ENCODE results near the gene RETREG1.
A peak's percentile ranks its signal among the peaks of the same experiment; 100 is the strongest.

RETREG1 gene

GRCh38 chr5:16489322-16489791 lies 127.4 kb downstream of the RETREG1 start:
- Histone ChIP-seq H4K20me1 (ENCODE audit: insufficient read depth, low read length) (no peaks in the 10 kb centered on the region), H3K9ac (ENCODE audit: low read length) (no peak overlapping the region), H3K27ac (ENCODE audit: low read depth, low read length, poor library complexity, severe bottlenecking) (no peak overlapping the region)

GRCh38 chr5:16487456-16487855 lies 129.3 kb downstream of the RETREG1 start:
- no peaks in the 10 kb centered on the region for H3K79me2 ChIP-seq (ENCODE audit: insufficient read depth, low read length)
- H4K20me1 ChIP-seq (ENCODE audit: insufficient read depth, low read length), result no peaks in the 10 kb centered on the region
- no peak overlapping the region for H3K4me3 ChIP-seq (ENCODE audit: low read depth, low read length, poor library complexity, severe bottlenecking)
- no peaks in the 10 kb centered on the region for H3K36me3 ChIP-seq (ENCODE audit: insufficient read depth, low read length)
- H3K9me3 ChIP-seq (ENCODE audit: low read length), result no peaks in the 10 kb centered on the region
- H3K27me3 ChIP-seq (ENCODE audit: insufficient read depth, low read length), result no peaks in the 10 kb centered on the region
- no peak for TF ChIP-seq CTCF (IDR thresholded peaks at IDR 0.05; ENCODE audit: low read length)
- TF ChIP-seq EZH2 (IDR thresholded peaks at IDR 0.05; ENCODE audit: borderline replicate concordance, low read length), result no peak
- H3K4me2 ChIP-seq (ENCODE audit: low read length), result no peak overlapping the region
- H3F3A ChIP-seq (ENCODE audit: insufficient read depth, low read length), result no peaks in the 10 kb centered on the region
- no peaks in the 10 kb centered on the region for H3K4me1 ChIP-seq (ENCODE audit: insufficient read depth, low read length, severe bottlenecking)
- no peak overlapping the region for H3K27ac ChIP-seq (ENCODE audit: low read depth, low read length, poor library complexity, severe bottlenecking)
- no peak overlapping the region for H3K9ac ChIP-seq (ENCODE audit: low read length)
- no peak overlapping the region for H2AFZ ChIP-seq (ENCODE audit: low read length)
- no peaks in the 10 kb centered on the region for H3K9me2 ChIP-seq (ENCODE audit: low read depth, low read length)

More at GRCh38 chr5:16489322-16489791, 127.4 kb downstream of the RETREG1 start:
- H3K79me2 ChIP-seq (ENCODE audit: insufficient read depth, low read length), result no peaks in the 10 kb centered on the region
- TF ChIP-seq EZH2 (IDR thresholded peaks at IDR 0.05; ENCODE audit: borderline replicate concordance, low read length) (no peak), CTCF (IDR thresholded peaks at IDR 0.05; ENCODE audit: low read length) (peak; percentile 65)
- H2AFZ ChIP-seq (ENCODE audit: low read length), result no peak overlapping the region
- no peak overlapping the region for H3K4me3 ChIP-seq (ENCODE audit: low read depth, low read length, poor library complexity, severe bottlenecking)
- no peaks in the 10 kb centered on the region; the same call in 1 of the 2 replicates for H3K9me3 ChIP-seq (ENCODE audit: low read length)
- H3F3A ChIP-seq (ENCODE audit: insufficient read depth, low read length), result no peaks in the 10 kb centered on the region
- H3K4me2 ChIP-seq (ENCODE audit: low read length), result no peak overlapping the region
- H3K9me2 ChIP-seq (ENCODE audit: low read depth, low read length), result no peaks in the 10 kb centered on the region
- no peaks in the 10 kb centered on the region for H3K4me1 ChIP-seq (ENCODE audit: insufficient read depth, low read length, severe bottlenecking)
- no peaks in the 10 kb centered on the region for H3K27me3 ChIP-seq (ENCODE audit: insufficient read depth, low read length)
- H3K36me3 ChIP-seq (ENCODE audit: insufficient read depth, low read length), result no peaks in the 10 kb centered on the region

- H3K4me1 ChIP-seq (ENCODE audit: insufficient read depth, low read length, severe bottlenecking), result no peaks in the 10 kb centered on the region
- H3K9me3 ChIP-seq (ENCODE audit: low read length), result no peaks in the 10 kb centered on the region
- H3K4me3 ChIP-seq (ENCODE audit: low read depth, low read length, poor library complexity, severe bottlenecking), result no peak overlapping the region
- no peak overlapping the region for H2AFZ ChIP-seq (ENCODE audit: low read length)
- no peak overlapping the region for H3K27ac ChIP-seq (ENCODE audit: low read depth, low read length, poor library complexity, severe bottlenecking)
- no peaks in the 10 kb centered on the region for H3K9me2 ChIP-seq (ENCODE audit: low read depth, low read length)
- no peak overlapping the region for H3K9ac ChIP-seq (ENCODE audit: low read length)
- no peaks in the 10 kb centered on the region for H4K20me1 ChIP-seq (ENCODE audit: insufficient read depth, low read length)
- no peak overlapping the region for H3K4me2 ChIP-seq (ENCODE audit: low read length)
- no peaks in the 10 kb centered on the region for H3F3A ChIP-seq (ENCODE audit: insufficient read depth, low read length)
- H3K36me3 ChIP-seq (ENCODE audit: insufficient read depth, low read length), result no peaks in the 10 kb centered on the region
- no peaks in the 10 kb centered on the region for H3K79me2 ChIP-seq (ENCODE audit: insufficient read depth, low read length)
- no peaks in the 10 kb centered on the region for H3K27me3 ChIP-seq (ENCODE audit: insufficient read depth, low read length)
- TF ChIP-seq EZH2 (IDR thresholded peaks at IDR 0.05; ENCODE audit: borderline replicate concordance, low read length) (no peak), CTCF (IDR thresholded peaks at IDR 0.05; ENCODE audit: low read length) (no peak)
Measured at GRCh38 chr5:16486711-16487111, 130.1 kb downstream of the RETREG1 start.
